ENCODE measurements around the gene TNRC6B.

- TF ChIP-seq CTCF (IDR thresholded peaks at IDR 0.05; ENCODE audit: low read length) (no peak), EZH2 (IDR thresholded peaks at IDR 0.05; ENCODE audit: borderline replicate concordance, low read length) (no peak)
Measured at GRCh38 chr22:40385036-40385782, 207.5 kb downstream of the TNRC6B start.

All from OCI-LY1 (cell line).